Measurements from ENCODE around the gene CFAP221. TPM values are rescaled to one million over a fixed set of nuclear protein-coding genes. Genes with fewer than 3 reads are reported as not detected.
A peak's percentile ranks its signal among the peaks of the same experiment; 100 is the strongest.

Gene CFAP221
- total RNA-seq, 3 donors from 2014 or later, result 0.98 to 3.5 TPM; not detected in 1

DNA sequence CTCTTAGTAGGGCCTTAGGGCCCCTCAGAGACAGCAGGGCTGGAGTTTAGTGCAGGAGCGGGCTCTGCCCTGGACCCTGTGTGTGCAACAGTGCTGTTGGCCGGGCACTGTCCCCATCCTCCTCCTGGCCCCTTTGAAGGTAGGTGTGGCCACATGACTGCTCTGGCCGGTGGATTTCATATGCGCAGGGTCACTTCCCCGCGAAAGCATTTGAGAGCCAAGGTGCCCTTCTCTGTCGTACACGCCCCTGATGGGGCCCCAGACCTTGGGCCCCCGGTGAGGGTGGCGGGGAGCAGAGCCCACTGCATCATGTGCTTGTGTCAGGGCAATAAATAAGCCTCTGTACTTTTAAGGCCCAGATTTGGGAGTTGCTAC is 150.2 kb downstream of the CFAP221 start:
- DNase-seq (ENCODE audit: low spot score in 2 of 2), result no peak
- Histone ChIP-seq H3K27me3 (no peaks in the 10 kb centered on the region), H3K36me3 (no peaks in the 10 kb centered on the region), H3K9me3 (no peaks in the 10 kb centered on the region), H3K4me3 (no peak overlapping the region), H3K27ac (peak overlapping the region in 1 of 2 donors; percentile 30), H3K4me1 (peaks cover 4 to 16% of the 10 kb centered on the region in 2 donors)
- intact Hi-C loops (cut with DNase I; ENCODE audit: low total_unique reads), result loop anchor here (2.0 kb wide), 1 partner anchor 64 kb away; the partner anchor contains the start of gene PTPN4
- TF ChIP-seq, protein P1, sequence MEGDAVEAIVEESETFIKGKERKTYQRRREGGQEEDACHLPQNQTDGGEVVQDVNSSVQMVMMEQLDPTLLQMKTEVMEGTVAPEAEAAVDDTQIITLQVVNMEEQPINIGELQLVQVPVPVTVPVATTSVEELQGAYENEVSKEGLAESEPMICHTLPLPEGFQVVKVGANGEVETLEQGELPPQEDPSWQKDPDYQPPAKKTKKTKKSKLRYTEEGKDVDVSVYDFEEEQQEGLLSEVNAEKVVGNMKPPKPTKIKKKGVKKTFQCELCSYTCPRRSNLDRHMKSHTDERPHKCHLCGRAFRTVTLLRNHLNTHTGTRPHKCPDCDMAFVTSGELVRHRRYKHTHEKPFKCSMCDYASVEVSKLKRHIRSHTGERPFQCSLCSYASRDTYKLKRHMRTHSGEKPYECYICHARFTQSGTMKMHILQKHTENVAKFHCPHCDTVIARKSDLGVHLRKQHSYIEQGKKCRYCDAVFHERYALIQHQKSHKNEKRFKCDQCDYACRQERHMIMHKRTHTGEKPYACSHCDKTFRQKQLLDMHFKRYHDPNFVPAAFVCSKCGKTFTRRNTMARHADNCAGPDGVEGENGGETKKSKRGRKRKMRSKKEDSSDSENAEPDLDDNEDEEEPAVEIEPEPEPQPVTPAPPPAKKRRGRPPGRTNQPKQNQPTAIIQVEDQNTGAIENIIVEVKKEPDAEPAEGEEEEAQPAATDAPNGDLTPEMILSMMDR (IDR thresholded peaks at IDR 0.05), result no peak
- no peak for TF ChIP-seq POLR2AphosphoS5 (IDR thresholded peaks at IDR 0.05)
- no peak for TF ChIP-seq POLR2A (IDR thresholded peaks at IDR 0.05)

DNA sequence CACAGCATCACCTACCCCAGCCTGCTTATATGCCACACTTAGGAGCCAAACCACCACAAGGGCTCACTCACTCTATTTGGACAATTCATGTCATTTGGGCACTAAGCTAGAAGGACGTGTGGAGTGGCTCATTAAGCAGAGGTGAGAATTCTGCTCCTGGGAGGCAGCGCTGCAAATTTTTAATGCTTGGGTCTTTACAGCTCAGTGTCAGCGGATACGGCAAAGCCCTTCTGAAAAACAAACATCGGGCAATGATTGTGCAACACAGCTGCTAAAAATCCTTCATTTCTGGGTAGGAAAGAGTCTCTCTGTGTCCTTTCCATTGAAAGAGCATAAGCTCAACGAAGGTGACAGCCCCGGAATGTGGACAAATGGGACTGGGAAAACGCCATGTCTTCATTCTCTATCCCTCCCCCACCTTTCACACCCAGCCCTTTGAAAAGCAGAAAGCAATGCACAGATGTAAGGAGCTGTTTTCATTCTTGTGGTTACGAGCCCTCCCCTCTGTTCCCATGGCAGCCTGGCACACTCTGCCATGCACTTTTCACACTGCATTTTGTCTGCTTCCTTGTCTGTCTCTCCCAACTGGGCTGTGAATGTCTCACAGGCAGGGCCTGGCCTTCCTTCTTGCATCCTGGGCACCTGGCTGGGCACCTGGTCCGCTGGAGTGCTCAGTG is 150.7 kb downstream of the CFAP221 start:
- Histone ChIP-seq H3K4me3 (peak overlapping the region in 1 of 3 donors; percentile 28), H3K27ac (peak overlapping the region; percentile 30 to 69), H3K36me3 (no peaks in the 10 kb centered on the region), H3K4me1 (peaks cover 4 to 16% of the 10 kb centered on the region in 2 donors), H3K9me3 (no peaks in the 10 kb centered on the region), H3K27me3 (no peaks in the 10 kb centered on the region)
- TF ChIP-seq POLR2AphosphoS5 (IDR thresholded peaks at IDR 0.05), result peak in 1 of 3 donors; percentile 12
- TF ChIP-seq, protein P1 (IDR thresholded peaks at IDR 0.05), result no peak
- no peak for DNase-seq (ENCODE audit: low spot score in 2 of 2)
- intact Hi-C loops (cut with DNase I; ENCODE audit: low total_unique reads), result loop anchor here (2.0 kb wide), 1 partner anchor 64 kb away; the partner anchor contains the start of gene PTPN4

DNA sequence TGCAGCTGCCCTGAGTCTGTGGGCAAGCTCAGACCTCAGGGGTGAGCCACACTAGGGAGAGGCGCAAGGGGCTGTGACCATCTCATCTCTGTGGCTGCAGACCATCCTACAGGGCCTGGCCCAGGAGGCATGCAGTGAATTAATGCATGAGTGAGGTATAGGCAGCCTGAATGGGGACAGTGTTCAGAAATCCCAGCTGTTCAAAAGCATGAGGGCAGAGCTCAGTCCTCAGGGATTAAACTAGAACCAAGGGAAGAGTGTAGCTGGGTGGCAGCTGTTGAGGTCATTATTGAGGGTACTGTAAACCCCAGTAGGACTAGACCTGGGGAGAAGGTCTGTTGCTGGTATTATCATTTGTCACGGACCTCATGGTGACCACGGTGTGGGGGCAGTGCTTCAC is 151.8 kb downstream of the CFAP221 start:
- TF ChIP-seq, protein P1 (IDR thresholded peaks at IDR 0.05), result no peak
- no peak for TF ChIP-seq POLR2AphosphoS5 (IDR thresholded peaks at IDR 0.05)
- no peak for DNase-seq (ENCODE audit: low spot score in 2 of 2)
- peaks cover 4 to 21% of the 10 kb centered on the region in 2 donors for H3K4me1 ChIP-seq
- H3K27ac ChIP-seq, result peak overlapping the region in 1 of 2 donors; percentile 13
- H3K9me3 ChIP-seq, result no peaks in the 10 kb centered on the region
- no peaks in the 10 kb centered on the region for H3K36me3 ChIP-seq
- H3K4me3 ChIP-seq, result no peak overlapping the region
- no peaks in the 10 kb centered on the region for H3K27me3 ChIP-seq
- intact Hi-C loops (cut with DNase I; ENCODE audit: low total_unique reads), result no loop called here

DNA sequence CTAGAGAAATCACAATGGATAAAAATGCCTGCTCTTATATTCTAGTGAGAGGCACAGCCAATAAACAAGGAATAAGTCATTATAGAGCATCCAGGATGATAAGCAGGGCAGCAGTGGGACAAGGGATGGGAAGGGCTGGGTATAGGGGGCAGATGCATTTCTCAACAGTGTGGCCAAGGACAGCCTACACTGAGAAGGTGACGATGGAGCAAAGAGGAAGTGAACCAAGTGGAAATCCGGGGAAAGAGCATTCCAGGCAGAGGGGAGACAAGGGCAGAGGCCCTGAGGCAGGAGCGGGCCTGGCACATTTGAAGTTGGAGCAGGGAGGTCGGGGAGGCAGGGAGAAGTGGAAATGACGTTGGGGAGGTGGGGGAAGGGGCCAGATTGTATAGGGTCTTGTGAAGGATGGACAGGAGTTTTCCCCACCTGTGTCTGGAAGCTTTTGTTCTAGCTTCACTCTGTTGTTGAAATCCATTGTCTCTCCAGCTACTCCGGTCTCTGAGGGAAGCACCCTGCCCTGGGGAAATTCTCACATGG is 152.3 kb downstream of the CFAP221 start:
- Histone ChIP-seq H3K4me3 (no peak overlapping the region), H3K27ac (no peak overlapping the region), H3K4me1 (peaks cover 4 to 21% of the 10 kb centered on the region in 2 donors), H3K36me3 (no peaks in the 10 kb centered on the region), H3K9me3 (no peaks in the 10 kb centered on the region), H3K27me3 (no peaks in the 10 kb centered on the region)
- no peak for DNase-seq (ENCODE audit: low spot score in 2 of 2)
- intact Hi-C loops (cut with DNase I; ENCODE audit: low total_unique reads), result no loop called here
- TF ChIP-seq, protein P1 (IDR thresholded peaks at IDR 0.05), result no peak
- TF ChIP-seq POLR2A (IDR thresholded peaks at IDR 0.05), result no peak
- TF ChIP-seq POLR2AphosphoS5 (IDR thresholded peaks at IDR 0.05), result no peak

DNA sequence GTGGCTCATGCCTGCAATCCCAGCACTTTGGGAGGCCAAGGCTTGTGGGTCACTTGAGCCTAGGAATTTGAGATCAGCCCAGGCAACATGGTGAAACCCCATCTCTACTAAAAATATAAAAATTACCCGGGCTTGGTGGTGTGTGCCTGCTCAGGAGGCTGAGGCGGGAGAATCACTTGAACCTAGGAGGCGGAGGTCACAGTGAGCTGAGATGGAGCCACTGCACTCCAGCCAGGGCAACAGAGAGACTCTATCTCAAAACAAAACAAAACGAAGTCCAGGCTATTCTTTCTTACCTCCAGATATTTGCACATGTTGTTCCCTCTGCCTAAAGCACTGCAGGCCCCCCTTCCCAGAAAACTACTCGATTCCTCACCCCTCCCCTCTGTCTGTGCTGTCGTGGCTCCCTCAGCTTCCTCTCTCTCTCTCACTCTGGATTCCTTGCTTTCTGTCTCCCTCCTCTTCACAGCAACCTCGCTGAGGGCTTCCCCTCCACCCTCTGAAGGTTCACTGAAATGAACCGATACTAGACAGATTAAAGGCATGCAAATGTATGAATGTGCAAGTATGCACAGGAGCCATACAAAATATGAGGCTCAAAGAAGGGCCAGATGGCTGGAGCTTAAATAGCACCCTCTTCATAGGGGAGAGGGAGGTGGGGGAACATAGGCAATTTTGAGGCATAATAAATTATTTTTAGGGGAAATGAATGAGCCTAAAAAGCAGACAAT is 153.2 kb downstream of the CFAP221 start:
- no peaks in the 10 kb centered on the region for H3K9me3 ChIP-seq
- H3K4me3 ChIP-seq, result no peak overlapping the region
- no peaks in the 10 kb centered on the region for H3K36me3 ChIP-seq
- no peak for DNase-seq (ENCODE audit: low spot score in 2 of 2)
- H3K27ac ChIP-seq, result no peak overlapping the region
- intact Hi-C loops (cut with DNase I; ENCODE audit: low total_unique reads), result no loop called here
- TF ChIP-seq, protein P1 (IDR thresholded peaks at IDR 0.05), result no peak
- TF ChIP-seq POLR2AphosphoS5 (IDR thresholded peaks at IDR 0.05) (no peak), POLR2A (IDR thresholded peaks at IDR 0.05) (no peak)
- H3K27me3 ChIP-seq, result no peaks in the 10 kb centered on the region
- H3K4me1 ChIP-seq, result peaks cover 4 to 25% of the 10 kb centered on the region in 2 donors
